Trophoblast cell (in vitro differentiated cells and primary cell): ENCODE data around the gene ACTA1.

Experiments used
- DNase-seq, 2 donors: peaks; one replicate each; pipeline ENCODE4 v3.0.0-alpha.2; 2016
- H2AFZ ChIP-seq: 2 replicates; pipeline ENCODE4 v1.6.1; 2013; ENCODE audit warnings: low read length, moderate library complexity, mild to moderate bottlenecking; ENCODE audit not compliant: insufficient read depth, poor library complexity
- H2AK5ac ChIP-seq: 2 replicates; pipeline ENCODE4 v1.6.1; 2013; ENCODE audit warnings: mild to moderate bottlenecking, low read length
- H2BK120ac ChIP-seq: 2 replicates; pipeline ENCODE4 v1.6.1; 2013; ENCODE audit warnings: low read length, mild to moderate bottlenecking, moderate library complexity; ENCODE audit not compliant: insufficient read depth, poor library complexity
- H2BK12ac ChIP-seq: 2 replicates; pipeline ENCODE4 v1.6.1; 2013; ENCODE audit warnings: mild to moderate bottlenecking, low read length, moderate library complexity
- H2BK5ac ChIP-seq: 2 replicates; pipeline ENCODE4 v1.6.1; 2013; ENCODE audit warnings: low read length, low read depth, moderate library complexity, mild to moderate bottlenecking; ENCODE audit not compliant: poor library complexity
- H3K14ac ChIP-seq: 2 replicates; pipeline ENCODE4 v1.6.1; 2013; ENCODE audit warnings: mild to moderate bottlenecking, low read length
- H3K18ac ChIP-seq: 2 replicates; pipeline ENCODE4 v1.6.1; 2013; ENCODE audit warnings: mild to moderate bottlenecking, low read length
- H3K23ac ChIP-seq: 2 replicates; pipeline ENCODE4 v1.6.1; 2013; ENCODE audit warnings: low read length
- H3K27ac ChIP-seq: 2 replicates; pipeline ENCODE4 v1.5.1; 2013; ENCODE audit warnings: low read depth, mild to moderate bottlenecking, inconsistent platforms, low read length, moderate library complexity
- H3K27me3 ChIP-seq: 2 replicates; pipeline ENCODE4 v1.6.1; 2013; ENCODE audit warnings: inconsistent platforms, mild to moderate bottlenecking, low read length, moderate library complexity; ENCODE audit not compliant: insufficient read depth
- H3K36me3 ChIP-seq, 2 experiments: 1 replicate in 1 of 2; 2 replicates in 1 of 2; pipeline ENCODE4 v1.6.1; 2013; ENCODE audit warnings: low read length in 2 of 2, mild to moderate bottlenecking in 2 of 2, moderate library complexity in 1 of 2; ENCODE audit not compliant: insufficient read depth in 2 of 2, control insufficient read depth in 1 of 2
- H3K4ac ChIP-seq: 2 replicates; pipeline ENCODE4 v1.6.1; 2013; ENCODE audit warnings: low read depth, mild to moderate bottlenecking, low read length, moderate library complexity
- H3K4me1 ChIP-seq, 2 experiments: 1 replicate in 1 of 2; 2 replicates in 1 of 2; pipeline ENCODE4 v1.6.1; 2013; ENCODE audit warnings: low read length in 2 of 2, mild to moderate bottlenecking in 2 of 2, moderate library complexity in 1 of 2; ENCODE audit not compliant: insufficient read depth in 2 of 2, control insufficient read depth in 1 of 2
- H3K4me2 ChIP-seq: 2 replicates; pipeline ENCODE4 v1.6.1; 2013; ENCODE audit warnings: inconsistent platforms, mild to moderate bottlenecking, low read length, moderate library complexity
- H3K4me3 ChIP-seq: 2 replicates; pipeline ENCODE4 v1.5.1; 2013; ENCODE audit warnings: mild to moderate bottlenecking, low read depth, low read length, inconsistent platforms
- H3K79me1 ChIP-seq: one replicate; pipeline ENCODE4 v1.6.1; 2013; ENCODE audit warnings: low read length
- H3K79me2 ChIP-seq: 2 replicates; pipeline ENCODE4 v1.6.1; 2013; ENCODE audit warnings: low read length, mild to moderate bottlenecking; ENCODE audit not compliant: control insufficient read depth, insufficient read depth, poor library complexity
- H3K9ac ChIP-seq: 2 replicates; pipeline ENCODE4 v1.6.1; 2013; ENCODE audit warnings: mild to moderate bottlenecking, low read length
- H3K9me3 ChIP-seq: 2 replicates; pipeline ENCODE4 v1.6.1; 2013; ENCODE audit warnings: low read depth, mild to moderate bottlenecking, control low read depth, inconsistent platforms, low read length; ENCODE audit not compliant: insufficient read depth
- H4K12ac ChIP-seq: 2 replicates; pipeline ENCODE4 v1.6.1; 2013; ENCODE audit warnings: low read depth, mild to moderate bottlenecking, low read length, moderate library complexity
- H4K8ac ChIP-seq: 2 replicates; pipeline ENCODE4 v1.6.1; 2013; ENCODE audit warnings: low read depth, mild to moderate bottlenecking, low read length, moderate library complexity
- H4K91ac ChIP-seq: one replicate; pipeline ENCODE4 v1.6.1; 2013; ENCODE audit warnings: low read depth, mild to moderate bottlenecking, low read length, moderate library complexity
- WGBS: extraction: QIAGEN DNeasy Blood & Tissue Kit; methylation state at CpG from one replicate; pipeline ENCODE4 v1.1.7; 2013; ENCODE audit warnings: missing lambda C conversion rate; ENCODE audit not compliant: insufficient read length, insufficient coverage; ENCODE audit errors: extremely low coverage; 5-methylcytosine and 5-hydroxymethylcytosine counted together

ACTA1 gene

DNA sequence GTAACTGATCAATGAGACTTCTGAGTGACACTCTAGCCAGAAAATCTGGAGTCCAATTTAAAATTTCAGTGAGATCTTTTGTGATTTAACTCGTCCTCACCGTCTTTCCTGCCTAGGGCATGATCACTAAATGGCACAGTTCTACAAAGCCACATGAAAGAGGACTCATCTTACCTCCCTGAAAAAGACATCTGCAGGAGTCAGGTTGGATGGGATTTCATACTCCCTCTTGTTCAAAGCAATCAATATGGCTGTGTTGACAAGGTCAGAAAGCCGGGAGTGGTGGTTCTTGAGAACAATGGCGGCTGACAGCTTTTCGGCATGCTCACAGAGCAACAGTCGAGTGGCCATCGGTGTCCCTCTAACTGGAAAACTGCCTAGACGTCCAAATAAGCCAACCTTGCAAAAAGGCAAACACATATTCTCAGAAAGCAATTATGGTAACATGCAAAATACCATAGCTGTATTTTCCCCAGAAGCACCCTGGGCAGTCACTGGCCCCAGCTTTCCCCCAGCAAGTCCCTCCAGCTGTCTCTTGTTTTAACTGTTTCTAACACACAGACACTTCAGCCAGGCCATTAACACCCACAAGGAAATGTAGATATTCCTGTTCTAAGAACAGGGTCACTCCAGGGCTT is 36.6 kb upstream of the ACTA1 start:
- no peak overlapping the region for H3K4me2 ChIP-seq
- no peak for DNase-seq
- H3K79me2 ChIP-seq: no peaks in the 10 kb centered on the region
- no peak overlapping the region for H3K9ac ChIP-seq
- WGBS: no CpG with 5 or more reads among the region's 8 CpGs
- H3K36me3 ChIP-seq: peaks cover 30 to 42% of the 10 kb centered on the region in 2 experiments
- no peaks in the 10 kb centered on the region for H3K27me3 ChIP-seq
- no peak overlapping the region for H2AK5ac ChIP-seq
- H2BK5ac ChIP-seq: no peak overlapping the region
- no peak overlapping the region for H4K91ac ChIP-seq
- no peak overlapping the region for H3K4me3 ChIP-seq
- H2BK120ac ChIP-seq: no peak overlapping the region
- H3K27ac ChIP-seq: no peak overlapping the region
- H3K4ac ChIP-seq: no peak overlapping the region
- no peak overlapping the region for H3K14ac ChIP-seq
- H3K9me3 ChIP-seq: no peaks in the 10 kb centered on the region
- H2AFZ ChIP-seq: no peak overlapping the region
- H3K23ac ChIP-seq: no peak overlapping the region
- H4K12ac ChIP-seq: no peak overlapping the region
- H3K18ac ChIP-seq: no peak overlapping the region
- H3K4me1 ChIP-seq: no peaks in the 10 kb centered on the region
- no peak overlapping the region for H2BK12ac ChIP-seq
- no peak overlapping the region for H4K8ac ChIP-seq
- H3K79me1 ChIP-seq: no peaks in the 10 kb centered on the region

GRCh38 chr1:229466887-229467286 is 33.0 kb upstream of the ACTA1 start:
- no peak overlapping the region for H2BK12ac ChIP-seq
- H3K4me3 ChIP-seq: no peak overlapping the region
- H3K79me1 ChIP-seq: no peaks in the 10 kb centered on the region
- no peak overlapping the region for H3K14ac ChIP-seq
- no peak overlapping the region for H3K4me2 ChIP-seq
- no CpG with 5 or more reads among the region's 1 CpG for WGBS
- no peak for DNase-seq
- H3K18ac ChIP-seq: no peak overlapping the region
- no peaks in the 10 kb centered on the region for H3K79me2 ChIP-seq
- no peak overlapping the region for H3K4ac ChIP-seq
- H2BK120ac ChIP-seq: no peak overlapping the region
- no peak overlapping the region for H3K23ac ChIP-seq
- H2AFZ ChIP-seq: no peak overlapping the region
- no peak overlapping the region for H3K27ac ChIP-seq
- H4K12ac ChIP-seq: no peak overlapping the region
- H3K9ac ChIP-seq: no peak overlapping the region
- no peaks in the 10 kb centered on the region for H3K4me1 ChIP-seq
- no peak overlapping the region for H4K8ac ChIP-seq
- no peak overlapping the region for H4K91ac ChIP-seq
- no peaks in the 10 kb centered on the region for H3K27me3 ChIP-seq
- H2BK5ac ChIP-seq: no peak overlapping the region
- H3K9me3 ChIP-seq: no peaks in the 10 kb centered on the region
- H2AK5ac ChIP-seq: no peak overlapping the region
- H3K36me3 ChIP-seq: peaks cover 30 to 41% of the 10 kb centered on the region in 2 experiments

- no peak overlapping the region for H4K91ac ChIP-seq
- H3K27me3 ChIP-seq: no peaks in the 10 kb centered on the region
- no peak overlapping the region for H3K4ac ChIP-seq
- H3K14ac ChIP-seq: no peak overlapping the region
- no peak overlapping the region for H2AFZ ChIP-seq
- no peaks in the 10 kb centered on the region for H3K9me3 ChIP-seq
- H2BK120ac ChIP-seq: no peak overlapping the region
- no peak overlapping the region for H4K12ac ChIP-seq
- H3K36me3 ChIP-seq: peaks cover 29 to 40% of the 10 kb centered on the region in 2 experiments
- H3K9ac ChIP-seq: peak overlapping the region; percentile 10
- H3K27ac ChIP-seq: no peak overlapping the region
- no peaks in the 10 kb centered on the region for H3K4me1 ChIP-seq
- H3K23ac ChIP-seq: no peak overlapping the region
- H3K4me2 ChIP-seq: no peak overlapping the region
- WGBS: no CpG with 5 or more reads among the region's 8 CpGs
- H2AK5ac ChIP-seq: no peak overlapping the region
- no peak for DNase-seq
- H2BK5ac ChIP-seq: no peak overlapping the region
- no peak overlapping the region for H3K4me3 ChIP-seq
- H4K8ac ChIP-seq: no peak overlapping the region
- H3K79me2 ChIP-seq: no peaks in the 10 kb centered on the region
- no peak overlapping the region for H2BK12ac ChIP-seq
- H3K79me1 ChIP-seq: no peaks in the 10 kb centered on the region
- no peak overlapping the region for H3K18ac ChIP-seq
Measured at GRCh38 chr1:229464672-229465071, 30.8 kb upstream of the ACTA1 start.

DNA sequence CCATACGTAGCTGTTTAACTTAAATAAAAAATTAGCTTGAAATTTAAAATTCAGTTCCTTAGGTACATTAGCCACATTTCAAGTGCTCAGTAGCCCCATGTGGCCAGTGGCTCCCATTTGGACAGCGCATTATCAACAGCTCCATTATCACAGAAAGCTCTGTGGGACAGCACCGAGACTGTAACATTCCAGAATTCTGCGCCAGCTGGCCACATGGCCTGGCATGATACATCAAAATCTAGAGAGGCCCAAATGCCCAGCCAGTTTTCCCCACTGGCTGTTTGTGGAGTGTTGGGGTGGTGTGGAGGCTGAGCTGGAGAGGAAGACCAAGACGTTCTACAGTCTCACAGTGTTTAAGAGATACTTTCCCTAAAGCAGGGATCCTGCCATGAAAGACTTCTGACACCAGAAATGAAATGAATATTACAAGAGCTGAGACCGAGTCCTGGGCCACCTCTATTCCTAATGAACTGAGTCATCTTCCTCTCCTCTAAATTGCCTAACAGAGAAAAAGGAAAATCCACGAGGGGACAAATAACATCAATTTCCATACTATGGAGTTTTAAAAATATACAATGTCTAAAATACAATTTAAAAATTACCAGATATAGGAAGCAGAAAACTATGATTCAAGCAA is 27.3 kb upstream of the ACTA1 start:
- H2BK5ac ChIP-seq: no peak overlapping the region
- peaks cover 26 to 37% of the 10 kb centered on the region in 2 experiments for H3K36me3 ChIP-seq
- H3K9ac ChIP-seq: no peak overlapping the region
- no peak overlapping the region for H3K14ac ChIP-seq
- no peak overlapping the region for H3K27ac ChIP-seq
- H3K4me1 ChIP-seq: no peaks in the 10 kb centered on the region
- H2BK12ac ChIP-seq: no peak overlapping the region
- no peak overlapping the region for H2BK120ac ChIP-seq
- no peak overlapping the region for H3K4ac ChIP-seq
- H3K9me3 ChIP-seq: no peaks in the 10 kb centered on the region
- no peak overlapping the region for H3K4me2 ChIP-seq
- H4K91ac ChIP-seq: no peak overlapping the region
- no peak overlapping the region for H4K12ac ChIP-seq
- no peak overlapping the region for H3K18ac ChIP-seq
- H2AK5ac ChIP-seq: no peak overlapping the region
- DNase-seq: no peak
- no peak overlapping the region for H3K4me3 ChIP-seq
- H3K27me3 ChIP-seq: no peaks in the 10 kb centered on the region
- no peak overlapping the region for H2AFZ ChIP-seq
- no peak overlapping the region for H3K23ac ChIP-seq
- WGBS: no CpG with 5 or more reads among the region's 7 CpGs
- no peaks in the 10 kb centered on the region for H3K79me1 ChIP-seq
- H3K79me2 ChIP-seq: no peaks in the 10 kb centered on the region
- H4K8ac ChIP-seq: no peak overlapping the region
